Endothelial cell of umbilical vein (primary cell): ENCODE data around the gene PRKD1. TPM values are rescaled to one million over a fixed set of nuclear protein-coding genes. Genes with fewer than 3 reads are reported as not detected.

Experiments
- BruUV-seq: library from RNA; stranded (reverse); fragments of 400-500 nt; replicated peaks from 2 replicates; lab custom pipeline; 2021; lab: Mats Ljungman, UMichigan
- CTCF ChIA-PET: fragments of 300-600, 350-600 bp; sonication (Branson Sonifier 250); formaldehyde crosslinking; loops from one replicate; lab custom pipeline; 2021; ENCODE audit warnings: antibody characterized with exemption, inconsistent platforms; lab: Charles Lee
- POLR2A ChIA-PET: fragments of 300-600, 350-600 bp; sonication (Branson Sonifier 250); formaldehyde crosslinking; loops from one replicate; lab custom pipeline; 2021; ENCODE audit warnings: antibody characterized with exemption, inconsistent platforms; lab: Charles Lee
- DNase-seq: peaks from one replicate; pipeline ENCODE4 v3.0.0-alpha.2; 2011; ENCODE audit warnings: low read depth, low spot score
- FAIRE-seq: peaks from 2 replicates; lab custom pipeline; 2011; peaks lifted over from hg19 to GRCh38; lab: Jason Lieb, UNC
- H2AFZ ChIP-seq: 2 replicates; pipeline ENCODE4 v1.6.0; 2012; ENCODE audit warnings: low read depth, low read length, control low read depth, inconsistent platforms
- H3K27ac ChIP-seq: 2 replicates; pipeline ENCODE4 v1.5.1; 2011; ENCODE audit warnings: low read depth, mild to moderate bottlenecking, control low read depth, low read length, moderate library complexity; ENCODE audit not compliant: insufficient read depth
- H3K27me3 ChIP-seq, 2 experiments: 2 replicates each; pipeline versions ENCODE4 v1.6.0 to v1.6.1; 2011; ENCODE audit warnings: low read length in 2 of 2, mixed read lengths in 1 of 2; ENCODE audit not compliant: control insufficient read depth in 2 of 2, insufficient read depth in 2 of 2
- H3K36me3 ChIP-seq, 2 experiments: 2 replicates in 1 of 2; 3 replicates in 1 of 2; pipeline ENCODE4 v1.5.1; 2011; ENCODE audit warnings: low read length in 2 of 2, mild to moderate bottlenecking in 1 of 2, moderate library complexity in 1 of 2; ENCODE audit not compliant: control insufficient read depth in 2 of 2, insufficient read depth in 2 of 2; ENCODE audit errors: extremely low read depth in 1 of 2
- H3K4me1 ChIP-seq: 3 replicates; pipeline ENCODE4 v1.5.1; 2011; ENCODE audit warnings: mild to moderate bottlenecking, low read length; ENCODE audit not compliant: control insufficient read depth, insufficient read depth; ENCODE audit errors: extremely low read depth
- H3K4me2 ChIP-seq: 2 replicates; pipeline ENCODE4 v1.6.1; 2011; ENCODE audit warnings: low read length, control low read depth, mixed read lengths; ENCODE audit not compliant: insufficient read depth
- H3K4me3 ChIP-seq, 3 experiments: fragments of 200-600 bp in 1 of 3; sonication (generic), shearing (Covaris generic) in 1 of 3; replicated peaks in 1 of 3; 2 replicates each; pipeline ENCODE4 v1.5.1; 2011 to 2016; ENCODE audit warnings: control low read depth in 3 of 3, low read length in 3 of 3, mild to moderate bottlenecking in 2 of 3, inconsistent platforms in 1 of 3, low read depth in 1 of 3, moderate library complexity in 1 of 3; ENCODE audit not compliant: insufficient read depth in 1 of 3
- H3K79me2 ChIP-seq: 2 replicates; pipeline ENCODE4 v1.6.0; 2012; ENCODE audit warnings: low read length, inconsistent platforms; ENCODE audit not compliant: control insufficient read depth, insufficient read depth
- H3K9ac ChIP-seq: replicated peaks from 2 replicates; pipeline ENCODE3; 2011; ENCODE audit warnings: low read length, control low read depth; ENCODE audit not compliant: insufficient read depth; ENCODE audit errors: extremely low read depth
- H3K9me1 ChIP-seq: replicated peaks from 3 replicates; pipeline ENCODE4 v1.6.0; 2011; ENCODE audit warnings: mild to moderate bottlenecking, low read length; ENCODE audit not compliant: control insufficient read depth, insufficient read depth; ENCODE audit errors: extremely low read depth
- H3K9me3 ChIP-seq: replicated peaks from 2 replicates; pipeline ENCODE4 v1.5.1; 2012; ENCODE audit warnings: low read length, inconsistent platforms; ENCODE audit not compliant: control insufficient read depth, insufficient read depth
- H4K20me1 ChIP-seq: replicated peaks from 2 replicates; pipeline ENCODE3; 2011; ENCODE audit warnings: mild to moderate bottlenecking, low read length; ENCODE audit not compliant: control insufficient read depth, insufficient read depth; ENCODE audit errors: extremely low read depth
- CTCF ChIP-seq, 2 donors: IDR thresholded peaks; 1 replicate in 1 of 2; 2 replicates in 1 of 2; pipeline ENCODE4 v1.5.1; 2011; ENCODE audit warnings: low read length in 2 of 2, mild to moderate bottlenecking in 2 of 2, moderate library complexity in 2 of 2, control low read depth in 1 of 2, inconsistent platforms in 1 of 2, low read depth in 1 of 2; ENCODE audit not compliant: insufficient read depth in 1 of 2; ENCODE audit errors: extremely low read depth in 1 of 2
- EZH2 ChIP-seq: IDR thresholded peaks from 2 replicates; pipeline ENCODE4 v1.6.1; 2012; ENCODE audit warnings: borderline replicate concordance, low read depth, mild to moderate bottlenecking, moderate library complexity, low read length, inconsistent platforms; ENCODE audit not compliant: severe bottlenecking
- FOS ChIP-seq: IDR thresholded peaks from 2 replicates; pipeline ENCODE4 v1.6.1; 2011; ENCODE audit warnings: mild to moderate bottlenecking, low read length, moderate library complexity, borderline replicate concordance; ENCODE audit not compliant: insufficient read depth
- GATA2 ChIP-seq: IDR thresholded peaks from 2 replicates; pipeline ENCODE4 v1.7.0; 2011; ENCODE audit warnings: low read depth, mild to moderate bottlenecking, moderate library complexity, mixed read lengths, low read length; ENCODE audit not compliant: insufficient read length, insufficient read depth
- JUN ChIP-seq: IDR thresholded peaks from 2 replicates; pipeline ENCODE4 v1.6.1; 2011; ENCODE audit warnings: borderline replicate concordance, low read depth; ENCODE audit not compliant: insufficient read length, insufficient read depth
- MAX ChIP-seq: IDR thresholded peaks from 2 replicates; pipeline ENCODE4 v1.6.1; 2011; ENCODE audit not compliant: insufficient read depth, insufficient read length
- MYC ChIP-seq: IDR thresholded peaks from one replicate; pipeline ENCODE4 v1.6.1; 2011; ENCODE audit warnings: mild to moderate bottlenecking, low read depth, low read length
- POLR2A ChIP-seq: IDR thresholded peaks from 2 replicates; pipeline ENCODE4 v1.6.1; 2012; ENCODE audit warnings: low read depth, mild to moderate bottlenecking, control low read depth, low read length
- POLR2AphosphoS5 ChIP-seq: IDR thresholded peaks from 2 replicates; pipeline ENCODE4 v1.6.1; 2012; ENCODE audit warnings: low read depth, mild to moderate bottlenecking, control low read depth, low read length, moderate library complexity; ENCODE audit not compliant: insufficient read depth
- dilution Hi-C: fragments of 300-500 bp; cut with MboI; formaldehyde crosslinking; loops from one replicate; pipeline ENCODE4 v1.15.0; 2019; ENCODE audit warnings: low sequenced_read_pairs; ENCODE audit not compliant: extremely low pct_ligation_motif_present
- intact Hi-C: fragments of 100-400 bp; cut with micrococcal nuclease; formaldehyde crosslinking; loops from one replicate; pipeline ENCODE4 v1.10.0; 2022
- polyA plus RNA-seq, 4 experiments: library from polyadenylated mRNA; depleted of rRNA in 3 of 4; stranded (reverse) in 3 of 4; unstranded in 1 of 4; fragments of >200 nt; gene quantifications; 2 replicates each; pipeline versions ENCODE4 v1.2.1 to v1.2.3, GENCODE V29; 2011 to 2012; ENCODE audit warnings: missing spikeins in 1 of 4
- total RNA-seq: library from RNA; stranded (reverse); gene quantifications from 2 replicates; pipeline ENCODE4 v1.2.3, GENCODE V29; 2021

Gene PRKD1
- total and polyA plus RNA-seq, 2 donors (not counting 3 experiments of a cell fraction or from before 2014, with no cell fraction given) = 3.9 to 10.9 TPM

GRCh38 chr14:29566194-29566593 is 361.5 kb downstream of the PRKD1 start:
- dilution Hi-C loops = no loop called here
- BruUV-seq = no TSS peak
- H2AFZ ChIP-seq = no peak overlapping the region
- H3K4me2 ChIP-seq = no peak overlapping the region
- no peaks in the 10 kb centered on the region for H3K36me3 ChIP-seq
- H3K79me2 ChIP-seq = no peaks in the 10 kb centered on the region
- no peak for FAIRE-seq
- H4K20me1 ChIP-seq = no peaks in the 10 kb centered on the region
- intact Hi-C loops = no loop called here
- H3K27me3 ChIP-seq = no peaks in the 10 kb centered on the region
- H3K4me1 ChIP-seq = no peaks in the 10 kb centered on the region
- TF ChIP-seq POLR2AphosphoS5 (no peak), EZH2 (no peak), GATA2 (no peak), POLR2A (no peak), FOS (no peak), JUN (no peak), CTCF (IDR thresholded peaks at IDR 0.05; ENCODE audit: extremely low read depth in 1 of 2, insufficient read depth in 1 of 2, low read depth in 1 of 2, low read length in 2 of 2) (no peak), MAX (no peak), MYC (no peak)
- ChIA-PET POLR2A (no interaction called here), CTCF (no interaction called here)
- no peak overlapping the region for H3K27ac ChIP-seq
- no peak for DNase-seq
- no peaks in the 10 kb centered on the region for H3K9me3 ChIP-seq
- H3K9me1 ChIP-seq = no peaks in the 10 kb centered on the region
- no peak overlapping the region for H3K9ac ChIP-seq
- H3K4me3 ChIP-seq = no peak overlapping the region
